Hepatocyte (in vitro differentiated cells): ENCODE results near the gene EVI5L.

Experiments used
- CTCF ChIP-seq: fragments of 200-600 bp; sonication (generic); IDR thresholded peaks from 2 replicates; pipeline ENCODE4 v1.5.1; 2016; ENCODE audit warnings: antibody characterized with exemption, mild to moderate bottlenecking; ENCODE audit not compliant: poor library complexity
- EZH2 ChIP-seq: fragments of 200-600 bp; sonication (generic); IDR thresholded peaks from 2 replicates; pipeline ENCODE4 v1.6.1; 2016; ENCODE audit warnings: antibody characterized with exemption, mild to moderate bottlenecking, borderline replicate concordance
- EZH2phosphoT487 ChIP-seq: fragments of 200-600 bp; sonication (generic); IDR thresholded peaks from one replicate; pipeline ENCODE4 v1.6.1; 2018; ENCODE audit warnings: antibody characterized with exemption, mild to moderate bottlenecking, low read depth, moderate library complexity; ENCODE audit not compliant: unreplicated experiment, severe bottlenecking

GRCh38 chr19:7829166-7829520 lies 875 bp upstream of the EVI5L start:
- TF ChIP-seq CTCF (no peak), EZH2 (no peak), EZH2phosphoT487 (no peak)
